ENCODE measurements around the gene TP53I13. TPM values are rescaled to one million over a fixed set of nuclear protein-coding genes. Genes with fewer than 3 reads are reported as not detected.

Gene TP53I13
- total and polyA plus RNA-seq, 10 of the 15 experiments (the other 5 are each of a cell fraction or from before 2014, with no cell fraction given): 0.31 to 45.1 (median 19.5) TPM; not detected in 1

DNA sequence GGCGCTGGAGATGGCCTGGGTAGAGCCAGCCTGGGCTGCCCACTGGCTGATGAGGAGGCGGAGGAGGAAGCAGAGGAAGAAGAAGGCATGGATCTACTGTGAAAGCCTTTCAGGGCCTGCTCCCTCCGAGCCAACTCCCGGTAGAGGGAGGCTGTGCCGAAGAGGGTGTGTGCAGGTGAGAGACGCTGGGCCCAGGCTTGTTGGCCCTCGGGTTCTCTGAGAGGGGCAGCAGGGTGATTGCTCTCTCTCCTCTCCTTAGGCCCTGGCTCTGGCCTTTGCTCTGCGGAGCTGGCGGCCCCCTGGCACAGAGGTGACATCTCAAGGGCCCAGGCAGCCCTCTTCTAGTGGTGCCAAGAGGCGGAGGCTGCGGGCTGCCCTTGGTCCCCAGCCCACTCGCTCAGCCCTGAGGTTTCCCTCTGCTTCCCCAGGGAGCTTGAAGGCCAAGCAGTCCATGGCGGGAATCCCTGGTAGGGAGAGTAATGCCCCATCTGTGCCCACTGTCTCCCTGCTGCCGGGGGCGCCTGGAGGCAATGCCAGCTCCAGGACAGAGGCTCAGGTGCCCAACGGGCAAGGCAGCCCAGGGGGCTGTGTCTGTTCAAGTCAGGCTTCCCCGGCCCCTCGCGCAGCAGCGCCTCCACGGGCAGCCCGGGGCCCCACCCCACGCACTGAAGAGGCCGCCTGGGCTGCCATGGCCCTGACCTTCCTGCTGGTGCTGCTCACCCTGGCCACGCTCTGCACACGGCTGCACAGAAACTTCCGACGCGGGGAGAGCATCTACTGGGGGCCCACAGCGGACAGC is 3.6 kb downstream of the TP53I13 start:
- Histone ChIP-seq H3K27ac (ENCODE audit: control insufficient read depth, insufficient read depth) (no peak overlapping the region), H3K4me3 (no peak overlapping the region), H2AFZ (ENCODE audit: control insufficient read depth, low read depth, low read length) (no peak overlapping the region), H3K9me3 (replicated peaks; ENCODE audit: control insufficient read depth, insufficient read depth, low read length) (no peaks in the 10 kb centered on the region), H3K4me2 (ENCODE audit: control insufficient read depth, insufficient read depth) (no peak overlapping the region), H3K27me3 (replicated peaks in 1 of 2; ENCODE audit: control insufficient read depth in 2 of 2, insufficient read depth in 2 of 2, low read length in 1 of 2) (no peaks in the 10 kb centered on the region), H4K20me1 (ENCODE audit: control insufficient read depth, insufficient read depth) (no peaks in the 10 kb centered on the region), H3K36me3 (ENCODE audit: control insufficient read depth in 2 of 2, insufficient read depth in 2 of 2, low read length in 1 of 2) (peaks cover 0 to 10% of the 10 kb centered on the region in 2 experiments; a peak in 2 of 4 replicates), H3K4me1 (ENCODE audit: control insufficient read depth, insufficient read depth, low read length) (0 out of 2 replicates have a peak, but pooled peaks cover 4% of the 10 kb centered on the region), H3K9ac (ENCODE audit: control insufficient read depth, insufficient read depth, low read length) (no peak overlapping the region), H3K79me2 (ENCODE audit: control insufficient read depth, insufficient read depth, low read length) (no peaks in the 10 kb centered on the region)
- POLR2A ChIA-PET: interaction anchor here (1.0 to 1.6 kb wide), 4 partner anchors 14 to 202 kb away, joined by 3 to 4 read pairs (median 3); no protein-coding TSS in a partner anchor
- RAD21 ChIA-PET (ENCODE audit: unreplicated experiment): interaction anchor here (1.0 to 3.3 kb wide), 4 partner anchors 16 to 448 kb away, joined by 3 to 21 read pairs (median 7); partner anchors contain the start of gene ANKRD13B
- CTCF ChIA-PET: interaction anchor here (1.0 to 6.2 kb wide), 9 partner anchors 11 to 280 kb away, joined by 3 to 57 read pairs (median 6); partner anchors contain the start of gene ANKRD13B
- in situ Hi-C loops (cut with MboI) (no loop called here), intact Hi-C loops (cut with micrococcal nuclease; ENCODE audit: unreplicated experiment) (no loop called here)
- SMC1A ChIA-PET (ENCODE audit: uncharacterized antibody, unreplicated experiment): interaction anchor here (1.4 kb wide), 1 partner anchor 202 kb away, joined by 7 read pairs; no protein-coding TSS in a partner anchor
- TF ChIP-seq KDM1A (IDR thresholded peaks at IDR 0.05; ENCODE audit: borderline replicate concordance) (no peak), NR2C1 (IDR thresholded peaks at IDR 0.05) (no peak), ZNF207 (IDR thresholded peaks at IDR 0.05; ENCODE audit: borderline replicate concordance) (no peak), JUNB (IDR thresholded peaks at IDR 0.05) (no peak), ZNF24 (IDR thresholded peaks at IDR 0.05) (no peak), HCFC1 (IDR thresholded peaks at IDR 0.05; ENCODE audit: low read length) (no peak), SMAD1 (IDR thresholded peaks at IDR 0.05; ENCODE audit: low read depth, partially characterized antibody) (no peak), CBFB (IDR thresholded peaks at IDR 0.05; ENCODE audit: low read depth) (no peak), SRF (IDR thresholded peaks at IDR 0.05; ENCODE audit: low read depth in 2 of 2, low read length in 2 of 2) (no peak), CREB1 (IDR thresholded peaks at IDR 0.05; ENCODE audit: low read depth) (no peak)
- TF ChIP-seq, protein P1, sequence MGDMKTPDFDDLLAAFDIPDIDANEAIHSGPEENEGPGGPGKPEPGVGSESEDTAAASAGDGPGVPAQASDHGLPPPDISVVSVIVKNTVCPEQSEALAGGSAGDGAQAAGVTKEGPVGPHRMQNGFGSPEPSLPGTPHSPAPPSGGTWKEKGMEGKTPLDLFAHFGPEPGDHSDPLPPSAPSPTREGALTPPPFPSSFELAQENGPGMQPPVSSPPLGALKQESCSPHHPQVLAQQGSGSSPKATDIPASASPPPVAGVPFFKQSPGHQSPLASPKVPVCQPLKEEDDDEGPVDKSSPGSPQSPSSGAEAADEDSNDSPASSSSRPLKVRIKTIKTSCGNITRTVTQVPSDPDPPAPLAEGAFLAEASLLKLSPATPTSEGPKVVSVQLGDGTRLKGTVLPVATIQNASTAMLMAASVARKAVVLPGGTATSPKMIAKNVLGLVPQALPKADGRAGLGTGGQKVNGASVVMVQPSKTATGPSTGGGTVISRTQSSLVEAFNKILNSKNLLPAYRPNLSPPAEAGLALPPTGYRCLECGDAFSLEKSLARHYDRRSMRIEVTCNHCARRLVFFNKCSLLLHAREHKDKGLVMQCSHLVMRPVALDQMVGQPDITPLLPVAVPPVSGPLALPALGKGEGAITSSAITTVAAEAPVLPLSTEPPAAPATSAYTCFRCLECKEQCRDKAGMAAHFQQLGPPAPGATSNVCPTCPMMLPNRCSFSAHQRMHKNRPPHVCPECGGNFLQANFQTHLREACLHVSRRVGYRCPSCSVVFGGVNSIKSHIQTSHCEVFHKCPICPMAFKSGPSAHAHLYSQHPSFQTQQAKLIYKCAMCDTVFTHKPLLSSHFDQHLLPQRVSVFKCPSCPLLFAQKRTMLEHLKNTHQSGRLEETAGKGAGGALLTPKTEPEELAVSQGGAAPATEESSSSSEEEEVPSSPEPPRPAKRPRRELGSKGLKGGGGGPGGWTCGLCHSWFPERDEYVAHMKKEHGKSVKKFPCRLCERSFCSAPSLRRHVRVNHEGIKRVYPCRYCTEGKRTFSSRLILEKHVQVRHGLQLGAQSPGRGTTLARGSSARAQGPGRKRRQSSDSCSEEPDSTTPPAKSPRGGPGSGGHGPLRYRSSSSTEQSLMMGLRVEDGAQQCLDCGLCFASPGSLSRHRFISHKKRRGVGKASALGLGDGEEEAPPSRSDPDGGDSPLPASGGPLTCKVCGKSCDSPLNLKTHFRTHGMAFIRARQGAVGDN (IDR thresholded peaks at IDR 0.05): no peak
- TF ChIP-seq, protein P2, sequence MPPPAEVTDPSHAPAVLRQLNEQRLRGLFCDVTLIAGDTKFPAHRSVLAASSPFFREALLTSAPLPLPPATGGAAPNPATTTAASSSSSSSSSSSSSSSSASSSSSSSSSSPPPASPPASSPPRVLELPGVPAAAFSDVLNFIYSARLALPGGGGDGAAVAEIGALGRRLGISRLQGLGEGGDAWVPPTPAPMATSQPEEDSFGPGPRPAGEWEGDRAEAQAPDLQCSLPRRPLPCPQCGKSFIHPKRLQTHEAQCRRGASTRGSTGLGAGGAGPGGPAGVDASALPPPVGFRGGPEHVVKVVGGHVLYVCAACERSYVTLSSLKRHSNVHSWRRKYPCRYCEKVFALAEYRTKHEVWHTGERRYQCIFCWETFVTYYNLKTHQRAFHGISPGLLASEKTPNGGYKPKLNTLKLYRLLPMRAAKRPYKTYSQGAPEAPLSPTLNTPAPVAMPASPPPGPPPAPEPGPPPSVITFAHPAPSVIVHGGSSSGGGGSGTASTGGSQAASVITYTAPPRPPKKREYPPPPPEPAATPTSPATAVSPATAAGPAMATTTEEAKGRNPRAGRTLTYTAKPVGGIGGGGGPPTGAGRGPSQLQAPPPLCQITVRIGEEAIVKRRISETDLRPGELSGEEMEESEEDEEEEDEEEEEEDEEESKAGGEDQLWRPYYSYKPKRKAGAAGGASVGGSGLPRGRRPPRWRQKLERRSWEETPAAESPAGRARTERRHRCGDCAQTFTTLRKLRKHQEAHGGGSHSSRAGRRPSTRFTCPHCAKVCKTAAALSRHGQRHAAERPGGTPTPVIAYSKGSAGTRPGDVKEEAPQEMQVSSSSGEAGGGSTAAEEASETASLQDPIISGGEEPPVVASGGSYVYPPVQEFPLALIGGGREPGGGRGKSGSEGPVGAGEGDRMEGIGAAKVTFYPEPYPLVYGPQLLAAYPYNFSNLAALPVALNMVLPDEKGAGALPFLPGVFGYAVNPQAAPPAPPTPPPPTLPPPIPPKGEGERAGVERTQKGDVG (CRISPR knock-in tag; IDR thresholded peaks at IDR 0.05): no peak
- no peak for ATAC-seq
- BruUV-seq (replicated peaks): no TSS peak
- FAIRE-seq: no peak
- DNase-seq (ENCODE audit: low read depth, low spot score): no peak
- 90% methylated on average over 30 of the region's 30 CpGs for WGBS (ENCODE audit: insufficient coverage, insufficient replicate concordance, low lambda C conversion rate, missing lambda C conversion rate)
